RWPE2 (cell line): ENCODE data around the gene LRGUK.

ENCODE experiments used
- ATAC-seq: fragments of 200-7000 bp; cut with Tn5 transposase; 3 replicates; pipeline ENCODE4 v1.9.1; 2021; ENCODE audit warnings: low read depth
- DNase-seq: peaks from one replicate; pipeline ENCODE4 v3.0.0-alpha.2; 2020; ENCODE audit warnings: low spot score
- H3K27ac ChIP-seq: fragments of 450-650 bp; 2 replicates; pipeline ENCODE4 v1.5.1; 2017; ENCODE audit warnings: mild to moderate bottlenecking; ENCODE audit not compliant: poor library complexity, severe bottlenecking
- H3K27me3 ChIP-seq: fragments of 250-450 bp; sonication (Bioruptor Pico); 2 replicates; pipeline ENCODE4 v1.5.1; 2021; ENCODE audit warnings: mild to moderate bottlenecking, moderate library complexity; ENCODE audit not compliant: insufficient read depth, poor library complexity, severe bottlenecking
- H3K36me3 ChIP-seq: fragments of 250-450 bp; sonication (Bioruptor Pico); 2 replicates; pipeline ENCODE4 v1.5.1; 2020; ENCODE audit warnings: low read depth, mild to moderate bottlenecking, moderate library complexity
- H3K4me1 ChIP-seq: fragments of 250-450 bp; sonication (Bioruptor Pico); 2 replicates; pipeline ENCODE4 v1.5.1; 2021; ENCODE audit warnings: mild to moderate bottlenecking, moderate library complexity; ENCODE audit not compliant: insufficient read depth, poor library complexity, severe bottlenecking
- H3K4me3 ChIP-seq: fragments of 250-450 bp; sonication (Bioruptor Pico); 2 replicates; pipeline ENCODE4 v1.5.1; 2021; ENCODE audit warnings: mild to moderate bottlenecking, moderate library complexity; ENCODE audit not compliant: severe bottlenecking
- H3K9me3 ChIP-seq: fragments of 250-450 bp; sonication (Bioruptor Pico); 2 replicates; pipeline ENCODE4 v1.5.1; 2021; ENCODE audit warnings: mild to moderate bottlenecking, moderate library complexity; ENCODE audit not compliant: severe bottlenecking
- CTCF ChIP-seq: fragments of 450-650 bp; IDR thresholded peaks from one replicate; pipeline ENCODE4 v1.5.1; 2017; ENCODE audit warnings: mild to moderate bottlenecking, moderate library complexity; ENCODE audit not compliant: poor library complexity, severe bottlenecking

LRGUK gene

GRCh38 chr7:134301592-134301991 lies 174.5 kb downstream of the LRGUK start:
- DNase-seq (no peak), ATAC-seq (no peak)
- Histone ChIP-seq H3K27ac (no peak overlapping the region), H3K27me3 (no peaks in the 10 kb centered on the region), H3K36me3 (peaks cover 61% of the 10 kb centered on the region), H3K9me3 (no peaks in the 10 kb centered on the region), H3K4me3 (no peak overlapping the region), H3K4me1 (no peaks in the 10 kb centered on the region)
- no peak for TF ChIP-seq CTCF

DNA sequence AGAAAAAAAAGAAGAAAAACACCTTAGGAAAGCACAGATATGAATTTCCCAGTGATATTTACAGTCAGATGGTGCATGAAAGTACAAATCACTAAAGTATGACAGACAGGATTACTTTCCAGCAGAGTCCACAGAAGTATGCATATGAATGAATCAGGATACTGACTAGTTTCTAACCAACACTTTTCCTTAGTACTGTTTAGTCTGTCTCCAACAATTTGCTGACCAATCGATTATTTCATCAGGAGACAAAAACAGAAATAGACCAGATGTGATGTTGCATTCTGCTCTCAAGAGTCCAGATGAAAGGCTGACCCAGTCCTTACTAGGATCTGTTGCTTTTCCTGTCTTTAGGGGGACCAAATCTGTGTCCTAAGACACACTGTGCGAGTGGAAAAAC lies 175.0 kb downstream of the LRGUK start:
- no peak for TF ChIP-seq CTCF
- no peaks in the 10 kb centered on the region for H3K4me1 ChIP-seq
- no peaks in the 10 kb centered on the region for H3K27me3 ChIP-seq
- H3K27ac ChIP-seq = no peak overlapping the region
- ATAC-seq (no peak), DNase-seq (no peak)
- peaks cover 59% of the 10 kb centered on the region for H3K36me3 ChIP-seq
- no peaks in the 10 kb centered on the region for H3K9me3 ChIP-seq
- H3K4me3 ChIP-seq = no peak overlapping the region

- ATAC-seq = no peak
- Histone ChIP-seq H3K4me3 (no peak overlapping the region), H3K27ac (no peak overlapping the region), H3K27me3 (no peaks in the 10 kb centered on the region), H3K4me1 (no peaks in the 10 kb centered on the region), H3K36me3 (peaks cover 28% of the 10 kb centered on the region), H3K9me3 (no peaks in the 10 kb centered on the region)
- TF ChIP-seq CTCF = no peak
- no peak for DNase-seq
Measured at GRCh38 chr7:134307320-134307719, 180.2 kb downstream of the LRGUK start.

DNA sequence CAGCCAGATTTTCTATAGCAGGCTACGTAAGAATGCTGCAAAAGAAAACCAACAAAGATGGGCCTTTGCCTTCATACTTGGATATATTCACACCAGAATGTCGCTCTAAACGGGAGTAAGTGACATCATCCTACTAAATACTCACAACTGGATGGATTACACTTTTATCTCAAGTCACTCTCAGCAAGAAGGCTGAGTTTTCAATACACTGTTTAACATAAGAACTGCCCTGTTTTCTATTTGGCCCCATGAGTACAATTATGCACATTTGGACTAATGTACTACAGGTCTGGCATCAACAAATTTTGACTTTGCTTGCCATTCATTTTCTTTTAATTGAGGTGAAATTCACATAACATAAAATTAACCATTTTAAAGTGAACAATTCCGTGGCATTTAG lies 181.4 kb downstream of the LRGUK start:
- DNase-seq = no peak
- Histone ChIP-seq H3K9me3 (no peaks in the 10 kb centered on the region), H3K4me1 (no peaks in the 10 kb centered on the region), H3K27ac (no peak overlapping the region), H3K27me3 (no peaks in the 10 kb centered on the region), H3K4me3 (no peak overlapping the region), H3K36me3 (peaks cover 18% of the 10 kb centered on the region)
- ATAC-seq = no peak
- TF ChIP-seq CTCF = no peak

- H3K9me3 ChIP-seq = no peaks in the 10 kb centered on the region
- no peaks in the 10 kb centered on the region for H3K4me1 ChIP-seq
- H3K27me3 ChIP-seq = no peaks in the 10 kb centered on the region
- no peak for DNase-seq
- no peak overlapping the region for H3K4me3 ChIP-seq
- no peak for ATAC-seq
- H3K27ac ChIP-seq = no peak overlapping the region
- H3K36me3 ChIP-seq = peaks cover 1% of the 10 kb centered on the region
- no peak for TF ChIP-seq CTCF
Measured at GRCh38 chr7:134311807-134312206, 184.7 kb downstream of the LRGUK start.
